ENCODE data around the gene SPTBN1.
A peak's percentile ranks its signal among the peaks of the same experiment; 100 is the strongest.

Gene SPTBN1

DNA sequence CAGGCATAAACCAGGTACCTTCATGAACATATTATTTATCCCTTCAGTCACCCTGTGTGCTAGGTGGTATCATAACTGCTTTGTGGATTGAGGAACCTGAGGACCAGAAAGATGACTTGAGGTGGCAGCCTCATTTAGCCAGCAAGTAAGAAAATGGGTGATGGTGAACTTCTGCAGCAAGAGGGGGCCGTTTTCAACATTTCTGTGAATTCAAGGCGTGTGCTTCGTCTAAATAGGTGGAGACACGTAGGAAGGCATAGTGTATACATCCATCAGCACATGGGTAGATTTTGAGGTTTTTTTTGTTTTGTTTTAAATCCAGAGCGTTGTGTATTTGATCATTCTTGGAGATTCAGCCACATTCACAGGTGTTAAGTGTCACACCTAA lies 118.7 kb downstream of the SPTBN1 start:
- H3K27me3 ChIP-seq (ENCODE audit: control insufficient read depth, insufficient read depth, low read length), result no peaks in the 10 kb centered on the region
- peaks cover 92% of the 10 kb centered on the region for H3K4me1 ChIP-seq (ENCODE audit: control insufficient read depth, insufficient read depth, low read length)
- no peak overlapping the region for H3K9ac ChIP-seq (ENCODE audit: low read length)
- no peak overlapping the region for H3K4me3 ChIP-seq (ENCODE audit: low read depth, low read length)
- no peaks in the 10 kb centered on the region for H3K36me3 ChIP-seq (ENCODE audit: control insufficient read depth, insufficient read depth, low read length)
- H3K9me3 ChIP-seq (ENCODE audit: control insufficient read depth, insufficient read depth, low read depth, low read length), result no peaks in the 10 kb centered on the region
- no peak overlapping the region for H3K27ac ChIP-seq (ENCODE audit: low read depth, low read length)

- Histone ChIP-seq H3K36me3 (ENCODE audit: control insufficient read depth, insufficient read depth, low read length) (no peaks in the 10 kb centered on the region), H3K4me1 (ENCODE audit: control insufficient read depth, insufficient read depth, low read length) (peaks cover 87% of the 10 kb centered on the region), H3K4me3 (ENCODE audit: low read depth, low read length) (no peak overlapping the region), H3K27ac (ENCODE audit: low read depth, low read length) (no peak overlapping the region), H3K9me3 (ENCODE audit: control insufficient read depth, insufficient read depth, low read depth, low read length) (no peaks in the 10 kb centered on the region), H3K9ac (ENCODE audit: low read length) (no peak overlapping the region), H3K27me3 (ENCODE audit: control insufficient read depth, insufficient read depth, low read length) (no peaks in the 10 kb centered on the region)
Measured at GRCh38 chr2:54575379-54575888, 119.3 kb downstream of the SPTBN1 start.

GRCh38 chr2:54577035-54577434 lies 120.9 kb downstream of the SPTBN1 start:
- no peak overlapping the region for H3K4me3 ChIP-seq (ENCODE audit: low read depth, low read length)
- peaks cover 82% of the 10 kb centered on the region for H3K4me1 ChIP-seq (ENCODE audit: control insufficient read depth, insufficient read depth, low read length)
- no peaks in the 10 kb centered on the region for H3K27me3 ChIP-seq (ENCODE audit: control insufficient read depth, insufficient read depth, low read length)
- no peak overlapping the region for H3K27ac ChIP-seq (ENCODE audit: low read depth, low read length)
- no peaks in the 10 kb centered on the region for H3K36me3 ChIP-seq (ENCODE audit: control insufficient read depth, insufficient read depth, low read length)
- no peak overlapping the region for H3K9ac ChIP-seq (ENCODE audit: low read length)
- no peaks in the 10 kb centered on the region for H3K9me3 ChIP-seq (ENCODE audit: control insufficient read depth, insufficient read depth, low read depth, low read length)

- Histone ChIP-seq H3K36me3 (ENCODE audit: control insufficient read depth, insufficient read depth, low read length) (no peaks in the 10 kb centered on the region), H3K27ac (ENCODE audit: low read depth, low read length) (no peak overlapping the region), H3K9me3 (ENCODE audit: control insufficient read depth, insufficient read depth, low read depth, low read length) (no peaks in the 10 kb centered on the region), H3K4me3 (ENCODE audit: low read depth, low read length) (no peak overlapping the region), H3K27me3 (ENCODE audit: control insufficient read depth, insufficient read depth, low read length) (no peaks in the 10 kb centered on the region), H3K4me1 (ENCODE audit: control insufficient read depth, insufficient read depth, low read length) (peaks cover 81% of the 10 kb centered on the region), H3K9ac (ENCODE audit: low read length) (no peak overlapping the region)
Measured at GRCh38 chr2:54577944-54578647, 122.0 kb downstream of the SPTBN1 start.

DNA sequence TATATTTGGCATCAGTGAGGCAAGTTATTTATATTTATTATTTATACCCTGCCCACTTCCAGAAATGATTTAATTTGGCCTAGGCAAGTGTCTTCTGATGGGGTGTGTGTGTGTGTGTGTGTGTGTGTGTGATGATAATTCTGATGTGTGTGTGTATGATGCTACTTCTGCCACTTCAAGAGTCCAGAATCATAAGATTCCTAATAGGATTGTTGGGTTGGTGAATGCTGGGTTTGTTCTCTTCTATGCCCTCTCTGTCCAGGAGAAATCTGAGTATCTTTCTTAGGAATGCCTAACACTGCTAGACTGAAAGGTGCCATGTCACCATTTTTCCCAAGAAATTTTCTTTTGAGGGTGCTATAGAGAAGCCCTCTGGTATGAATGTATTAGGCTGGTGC lies 122.5 kb downstream of the SPTBN1 start:
- no peaks in the 10 kb centered on the region for H3K9me3 ChIP-seq (ENCODE audit: control insufficient read depth, insufficient read depth, low read depth, low read length)
- H3K36me3 ChIP-seq (ENCODE audit: control insufficient read depth, insufficient read depth, low read length), result no peaks in the 10 kb centered on the region
- no peak overlapping the region for H3K27ac ChIP-seq (ENCODE audit: low read depth, low read length)
- H3K4me1 ChIP-seq (ENCODE audit: control insufficient read depth, insufficient read depth, low read length), result peaks cover 81% of the 10 kb centered on the region
- H3K9ac ChIP-seq (ENCODE audit: low read length), result no peak overlapping the region
- no peak overlapping the region for H3K4me3 ChIP-seq (ENCODE audit: low read depth, low read length)
- H3K27me3 ChIP-seq (ENCODE audit: control insufficient read depth, insufficient read depth, low read length), result no peaks in the 10 kb centered on the region

GRCh38 chr2:54579061-54579681 lies 123.0 kb downstream of the SPTBN1 start:
- Histone ChIP-seq H3K9ac (ENCODE audit: low read length) (no peak overlapping the region), H3K27ac (ENCODE audit: low read depth, low read length) (no peak overlapping the region), H3K4me1 (ENCODE audit: control insufficient read depth, insufficient read depth, low read length) (peaks cover 77% of the 10 kb centered on the region), H3K27me3 (ENCODE audit: control insufficient read depth, insufficient read depth, low read length) (no peaks in the 10 kb centered on the region), H3K9me3 (ENCODE audit: control insufficient read depth, insufficient read depth, low read depth, low read length) (no peaks in the 10 kb centered on the region), H3K4me3 (ENCODE audit: low read depth, low read length) (no peak overlapping the region), H3K36me3 (ENCODE audit: control insufficient read depth, insufficient read depth, low read length) (no peaks in the 10 kb centered on the region)

DNA sequence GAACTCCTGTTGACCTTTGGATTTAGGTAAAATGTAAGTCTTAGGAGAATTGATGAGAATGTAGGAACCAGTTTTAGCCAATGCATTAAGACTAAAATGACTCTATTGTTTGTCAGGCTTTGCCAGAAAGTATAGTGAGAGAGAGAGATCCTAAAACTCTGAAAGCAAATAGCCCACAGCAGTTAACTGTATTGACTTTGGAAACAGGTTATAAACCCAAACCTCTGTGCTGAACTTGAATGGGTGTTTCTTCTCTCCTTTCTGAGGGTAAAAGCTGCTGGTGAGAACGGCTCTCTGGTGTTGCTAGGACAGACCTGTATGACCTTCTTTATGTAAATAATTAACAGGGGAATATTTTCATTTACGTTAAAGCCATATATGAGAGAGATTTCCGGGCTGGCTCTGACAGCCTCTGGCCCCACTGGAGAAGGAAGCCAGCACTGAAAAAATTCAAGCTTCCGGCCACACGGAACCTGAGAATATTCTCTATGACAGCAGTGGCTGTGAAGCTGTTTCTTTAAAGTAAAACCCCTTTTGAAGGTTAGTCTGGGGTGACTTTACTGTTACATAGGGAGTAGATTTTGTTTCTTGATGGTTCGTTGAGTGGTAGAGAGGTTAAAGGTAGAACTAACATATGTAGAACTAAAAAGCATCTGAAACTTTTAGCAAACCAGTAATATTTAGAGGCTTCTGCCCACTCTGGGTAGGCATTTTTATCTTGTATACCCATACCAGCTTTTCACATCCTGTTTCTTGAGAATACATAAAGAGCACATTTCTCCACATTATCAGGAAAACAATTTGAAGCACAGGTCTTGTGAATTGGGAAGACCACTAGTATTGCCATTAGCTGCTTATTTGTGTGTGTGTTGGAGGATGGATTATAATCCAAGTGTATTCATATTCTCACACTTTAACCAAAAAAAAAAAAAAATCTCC lies 123.8 kb downstream of the SPTBN1 start:
- peaks cover 69% of the 10 kb centered on the region for H3K4me1 ChIP-seq (ENCODE audit: control insufficient read depth, insufficient read depth, low read length)
- no peak overlapping the region for H3K27ac ChIP-seq (ENCODE audit: low read depth, low read length)
- no peaks in the 10 kb centered on the region for H3K9me3 ChIP-seq (ENCODE audit: control insufficient read depth, insufficient read depth, low read depth, low read length)
- H3K27me3 ChIP-seq (ENCODE audit: control insufficient read depth, insufficient read depth, low read length), result no peaks in the 10 kb centered on the region
- H3K4me3 ChIP-seq (ENCODE audit: low read depth, low read length), result no peak overlapping the region
- H3K36me3 ChIP-seq (ENCODE audit: control insufficient read depth, insufficient read depth, low read length), result no peaks in the 10 kb centered on the region
- no peak overlapping the region for H3K9ac ChIP-seq (ENCODE audit: low read length)

- no peaks in the 10 kb centered on the region for H3K36me3 ChIP-seq (ENCODE audit: control insufficient read depth, insufficient read depth, low read length)
- H3K27me3 ChIP-seq (ENCODE audit: control insufficient read depth, insufficient read depth, low read length), result no peaks in the 10 kb centered on the region
- H3K9me3 ChIP-seq (ENCODE audit: control insufficient read depth, insufficient read depth, low read depth, low read length), result no peaks in the 10 kb centered on the region
- 0 out of 2 replicates have a peak overlapping the region, but pooled peaks have one; percentile 36 for H3K27ac ChIP-seq (ENCODE audit: low read depth, low read length)
- peak overlapping the region; percentile 34 for H3K9ac ChIP-seq (ENCODE audit: low read length)
- no peak overlapping the region for H3K4me3 ChIP-seq (ENCODE audit: low read depth, low read length)
- H3K4me1 ChIP-seq (ENCODE audit: control insufficient read depth, insufficient read depth, low read length), result peaks cover 59% of the 10 kb centered on the region
Measured at GRCh38 chr2:54581326-54582039, 125.4 kb downstream of the SPTBN1 start.

GRCh38 chr2:54582987-54583386 lies 126.9 kb downstream of the SPTBN1 start:
- Histone ChIP-seq H3K27ac (ENCODE audit: low read depth, low read length) (no peak overlapping the region), H3K9me3 (ENCODE audit: control insufficient read depth, insufficient read depth, low read depth, low read length) (no peaks in the 10 kb centered on the region), H3K27me3 (ENCODE audit: control insufficient read depth, insufficient read depth, low read length) (no peaks in the 10 kb centered on the region), H3K4me1 (ENCODE audit: control insufficient read depth, insufficient read depth, low read length) (peaks cover 50% of the 10 kb centered on the region), H3K36me3 (ENCODE audit: control insufficient read depth, insufficient read depth, low read length) (0 out of 2 replicates have a peak, but pooled peaks cover 4% of the 10 kb centered on the region), H3K9ac (ENCODE audit: low read length) (no peak overlapping the region), H3K4me3 (ENCODE audit: low read depth, low read length) (no peak overlapping the region)

- Histone ChIP-seq H3K9me3 (ENCODE audit: control insufficient read depth, insufficient read depth, low read depth, low read length) (no peaks in the 10 kb centered on the region), H3K9ac (ENCODE audit: low read length) (no peak overlapping the region), H3K36me3 (ENCODE audit: control insufficient read depth, insufficient read depth, low read length) (0 out of 2 replicates have a peak, but pooled peaks cover 4% of the 10 kb centered on the region), H3K4me1 (ENCODE audit: control insufficient read depth, insufficient read depth, low read length) (peaks cover 50% of the 10 kb centered on the region), H3K4me3 (ENCODE audit: low read depth, low read length) (no peak overlapping the region), H3K27ac (ENCODE audit: low read depth, low read length) (no peak overlapping the region), H3K27me3 (ENCODE audit: control insufficient read depth, insufficient read depth, low read length) (no peaks in the 10 kb centered on the region)
Measured at GRCh38 chr2:54584598-54584997, 128.5 kb downstream of the SPTBN1 start.
